AG04450 (cell line): ENCODE results near the gene SMLR1. TPM values are rescaled to one million over a fixed set of nuclear protein-coding genes. Genes with fewer than 3 reads are reported as not detected.

Experiments used
- CTCF ChIA-PET: fragments of 300-600, 350-600 bp; formaldehyde crosslinking; extraction: SDS; loops from one replicate; lab custom pipeline; 2022; ENCODE audit warnings: antibody characterized with exemption, inconsistent platforms; lab: Charles Lee
- POLR2A ChIA-PET: fragments of 350-600 bp; formaldehyde crosslinking; extraction: SDS; loops from one replicate; lab custom pipeline; 2021; ENCODE audit warnings: antibody characterized with exemption, inconsistent platforms; lab: Yijun Ruan, JAX
- DNase-seq: peaks from one replicate; pipeline ENCODE4 v3.0.0-alpha.2; 2011; ENCODE audit warnings: low read depth, low spot score
- H3K27ac ChIP-seq: one replicate; pipeline ENCODE4 v1.5.1; 2012; ENCODE audit warnings: low read depth, low read length, control low read depth
- H3K27me3 ChIP-seq: one replicate; pipeline ENCODE4 v1.6.0; 2012; ENCODE audit warnings: low read length; ENCODE audit not compliant: control insufficient read depth, insufficient read depth
- H3K4me3 ChIP-seq: 2 replicates; pipeline ENCODE4 v1.5.1; 2011; ENCODE audit warnings: mild to moderate bottlenecking, low read depth, low read length, control low read depth
- H3K9me3 ChIP-seq: 2 replicates; pipeline ENCODE4 v1.5.1; 2012; ENCODE audit warnings: low read length; ENCODE audit not compliant: control insufficient read depth, insufficient read depth
- CTCF ChIP-seq: IDR thresholded peaks from 2 replicates; pipeline ENCODE4 v1.5.1; 2011; ENCODE audit warnings: low read depth, low read length, control low read depth, inconsistent platforms
- polyA plus RNA-seq: library from polyadenylated mRNA; depleted of rRNA; stranded (reverse); fragments of >200 nt; gene quantifications from 2 replicates; pipeline ENCODE4 v1.2.3, GENCODE V29; 2011

The SMLR1 gene
- polyA plus RNA-seq, 1 experiment, result not detected

- H3K9me3 ChIP-seq, result no peaks in the 10 kb centered on the region
- no peak overlapping the region for H3K4me3 ChIP-seq
- ChIA-PET CTCF (interaction anchor here (0.7 to 1.7 kb wide), 6 partner anchors 21 to 550 kb away, joined by 3 to 7 read pairs (median 5); no protein-coding TSS in a partner anchor), POLR2A (no interaction called here)
- TF ChIP-seq CTCF, result peak; percentile 54
- no peak for DNase-seq
- no peaks in the 10 kb centered on the region for H3K27me3 ChIP-seq
- H3K27ac ChIP-seq, result no peak overlapping the region
These were observed 16.5 kb downstream of the SMLR1 start for GRCh38 chr6:130843575-130844320.

DNA sequence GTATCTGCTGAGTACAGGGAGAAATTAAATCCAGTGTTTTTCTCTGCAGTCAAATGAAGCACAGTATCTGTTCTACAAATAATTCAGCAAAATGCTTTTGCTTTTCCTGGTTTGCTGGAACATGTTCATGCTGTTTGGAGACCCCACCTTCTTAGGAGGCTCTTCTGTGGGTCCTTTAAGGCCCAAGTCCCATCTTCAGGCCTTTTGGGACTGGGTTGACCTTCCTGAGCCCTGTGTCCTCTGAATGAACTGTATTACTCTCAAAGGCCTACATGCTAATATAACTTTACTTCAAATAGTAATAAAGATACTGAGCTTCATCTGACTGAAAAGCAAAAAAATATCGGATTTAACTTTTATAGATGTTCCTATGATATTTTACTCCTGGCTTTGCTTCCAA is 19.3 kb downstream of the SMLR1 start:
- POLR2A ChIA-PET, result interaction anchor here (0.6 kb wide), 1 partner anchor 167 kb away, joined by 5 read pairs; no protein-coding TSS in a partner anchor
- no peak for DNase-seq
- Histone ChIP-seq H3K9me3 (no peaks in the 10 kb centered on the region), H3K27me3 (no peaks in the 10 kb centered on the region), H3K27ac (no peak overlapping the region), H3K4me3 (no peak overlapping the region)
- no peak for TF ChIP-seq CTCF
- CTCF ChIA-PET, result interaction anchor here (1.4 kb wide), 1 partner anchor 553 kb away, joined by 6 read pairs; no protein-coding TSS in a partner anchor

DNA sequence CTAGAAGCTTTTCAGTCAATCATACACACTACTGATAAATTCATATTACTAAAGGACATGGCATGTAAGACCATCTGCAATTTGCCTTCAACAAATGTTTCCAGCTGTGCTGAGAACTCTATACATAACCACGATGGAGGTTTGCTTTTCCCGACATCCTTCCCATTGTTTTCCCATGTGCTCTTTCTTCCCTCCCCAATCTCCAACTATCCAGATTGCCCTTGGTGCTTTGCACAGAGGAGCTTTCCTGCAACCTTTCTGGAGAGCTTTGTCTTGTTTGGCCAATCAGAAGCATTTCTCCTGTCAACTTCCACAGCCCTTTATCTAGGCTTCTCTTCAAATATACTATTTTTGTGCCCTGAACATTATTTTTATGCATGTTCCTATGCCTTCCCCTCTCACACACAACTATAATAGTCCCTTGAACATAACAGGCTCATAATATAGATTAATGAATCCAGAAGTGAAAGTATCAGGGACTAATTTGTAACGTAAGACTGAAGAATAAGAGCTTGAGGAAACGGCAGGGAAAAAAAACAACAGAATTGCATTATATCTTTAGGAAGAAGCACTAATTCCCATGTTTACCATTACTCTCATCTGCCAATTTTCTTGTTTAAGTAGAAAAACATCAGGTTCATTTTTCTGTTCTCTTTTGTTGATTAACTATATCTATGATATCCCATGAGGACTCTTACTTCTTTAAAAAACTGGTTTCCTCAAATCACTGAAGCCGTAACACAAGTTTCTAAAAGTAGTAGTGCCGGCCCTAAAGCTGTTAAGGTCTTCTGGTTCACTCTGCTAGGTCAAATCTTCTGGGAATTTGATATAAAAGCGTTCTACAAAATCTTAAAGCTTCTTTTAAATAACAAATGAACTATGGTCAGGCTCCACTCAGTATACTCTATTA is 20.1 kb downstream of the SMLR1 start:
- no peak for DNase-seq
- ChIA-PET CTCF (interaction anchor here (0.5 to 1.4 kb wide), 5 partner anchors 24 to 688 kb away, joined by 3 to 6 read pairs (median 3); no protein-coding TSS in a partner anchor), POLR2A (interaction anchor here (0.6 kb wide), 1 partner anchor 166 kb away, joined by 5 read pairs; no protein-coding TSS in a partner anchor)
- no peaks in the 10 kb centered on the region for H3K9me3 ChIP-seq
- H3K27me3 ChIP-seq, result no peaks in the 10 kb centered on the region
- H3K27ac ChIP-seq, result no peak overlapping the region
- TF ChIP-seq CTCF, result no peak
- no peak overlapping the region for H3K4me3 ChIP-seq

DNA sequence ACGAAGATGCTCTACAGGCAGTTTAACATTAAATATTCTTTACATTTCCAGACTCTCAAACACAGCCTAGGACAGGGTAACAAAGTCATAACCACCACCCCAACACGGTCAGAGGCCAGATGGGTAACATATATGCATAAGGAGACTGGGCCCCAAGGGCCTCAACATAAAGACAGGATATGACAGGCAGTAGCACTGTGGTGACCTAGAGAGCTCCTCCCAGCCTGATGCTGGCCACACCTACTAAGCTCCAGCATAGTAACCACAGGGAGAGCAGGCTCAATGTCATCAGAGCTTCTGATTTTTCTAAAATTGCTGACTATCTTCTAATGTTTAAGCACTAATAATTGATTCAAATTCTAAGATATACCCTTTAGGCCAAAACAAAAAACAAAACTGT is 21.7 kb downstream of the SMLR1 start:
- Histone ChIP-seq H3K27ac (no peak overlapping the region), H3K4me3 (no peak overlapping the region), H3K9me3 (no peaks in the 10 kb centered on the region), H3K27me3 (no peaks in the 10 kb centered on the region)
- CTCF ChIA-PET, result no interaction called here
- no peak for DNase-seq
- TF ChIP-seq CTCF, result no peak
- POLR2A ChIA-PET, result no interaction called here
